Measurements from ENCODE around the gene BCKDK. TPM values are rescaled to one million over a fixed set of nuclear protein-coding genes. Genes with fewer than 3 reads are reported as not detected.

The BCKDK gene
- total and polyA plus RNA-seq, 2 of the 8 experiments (the other 6 are each of a cell fraction or from before 2014, with no cell fraction given), result 49.6 to 77.1 TPM

GRCh38 chr16:31094424-31095120 lies 13.6 kb upstream of the BCKDK start, which contains the start of gene VKORC1 (continued):
- TF ChIP-seq KDM1A (IDR thresholded peaks at IDR 0.05; ENCODE audit: borderline replicate concordance, low read length) (no peak), CBX5 (IDR thresholded peaks at IDR 0.05; ENCODE audit: low read depth, low read length) (no peak), SP1 (IDR thresholded peaks at IDR 0.05; ENCODE audit: low read depth, low read length) (0 out of 2 replicates have a peak, but pooled peaks have one; percentile 35), CHD1 (IDR thresholded peaks at IDR 0.05; ENCODE audit: low read depth, low read length) (no peak), FOSL1 (IDR thresholded peaks at IDR 0.05; ENCODE audit: insufficient read depth, low read depth, low read length) (no peak), USF2 (IDR thresholded peaks at IDR 0.05; ENCODE audit: low read length) (no peak), E2F6 (IDR thresholded peaks at IDR 0.05) (no peak), GABPA (IDR thresholded peaks at IDR 0.05; ENCODE audit: borderline replicate concordance, insufficient read depth, low read length) (no peak), POLR2A (IDR thresholded peaks at IDR 0.05; ENCODE audit: control extremely low read depth in 1 of 2, low read depth in 2 of 2, low read length in 2 of 2) (peak in 1 of 2 experiments; percentile 36; a peak in 1 of 3 replicates), SAP30 (IDR thresholded peaks at IDR 0.05; ENCODE audit: insufficient read depth, insufficient replicate concordance, low read length) (no peak), CTCF (IDR thresholded peaks at IDR 0.05; ENCODE audit: control extremely low read depth in 1 of 3, insufficient read depth in 1 of 3, low read depth in 1 of 3, low read length in 3 of 3) (no peak)
